ENCODE data around the gene CARD11.

CARD11 gene

DNA sequence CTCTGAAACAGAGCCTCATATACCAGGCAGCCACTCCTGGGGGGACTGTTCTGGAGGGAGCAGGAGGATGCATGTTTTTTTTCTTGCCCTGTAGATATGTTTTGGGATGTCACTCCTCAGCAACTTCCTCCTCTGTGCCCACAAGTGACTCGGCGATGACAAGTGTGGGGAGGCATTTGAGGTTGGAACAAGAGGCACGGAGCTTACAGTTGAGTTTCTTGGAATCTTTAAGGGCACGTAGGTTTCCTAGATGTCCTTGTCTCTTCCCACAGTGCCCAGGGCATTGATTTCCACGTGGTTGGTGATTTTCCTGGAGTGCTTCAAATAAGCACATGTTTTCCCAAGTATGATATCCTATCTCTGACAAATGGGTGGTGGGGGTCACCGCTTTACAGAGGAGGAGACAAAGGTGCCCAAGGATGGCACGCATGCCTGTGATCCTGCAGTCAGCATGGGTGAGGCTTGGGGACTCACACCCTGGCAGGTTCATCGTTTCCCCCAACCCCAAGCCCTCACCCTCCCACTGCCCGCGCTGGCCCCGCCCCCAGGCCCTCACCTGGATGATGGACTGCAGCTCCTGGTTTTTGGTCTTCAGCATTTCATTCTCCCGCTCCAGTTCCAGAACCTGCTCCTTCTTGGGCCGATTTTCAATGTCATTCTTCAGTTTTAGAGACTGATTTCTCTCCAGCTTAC lies 104.3 kb downstream of the CARD11 start:
- DNase-seq (ENCODE audit: low spot score), result no peak

- no peak for DNase-seq (ENCODE audit: low spot score)
Measured at GRCh38 chr7:2938514-2939192, 105.0 kb downstream of the CARD11 start.

DNA sequence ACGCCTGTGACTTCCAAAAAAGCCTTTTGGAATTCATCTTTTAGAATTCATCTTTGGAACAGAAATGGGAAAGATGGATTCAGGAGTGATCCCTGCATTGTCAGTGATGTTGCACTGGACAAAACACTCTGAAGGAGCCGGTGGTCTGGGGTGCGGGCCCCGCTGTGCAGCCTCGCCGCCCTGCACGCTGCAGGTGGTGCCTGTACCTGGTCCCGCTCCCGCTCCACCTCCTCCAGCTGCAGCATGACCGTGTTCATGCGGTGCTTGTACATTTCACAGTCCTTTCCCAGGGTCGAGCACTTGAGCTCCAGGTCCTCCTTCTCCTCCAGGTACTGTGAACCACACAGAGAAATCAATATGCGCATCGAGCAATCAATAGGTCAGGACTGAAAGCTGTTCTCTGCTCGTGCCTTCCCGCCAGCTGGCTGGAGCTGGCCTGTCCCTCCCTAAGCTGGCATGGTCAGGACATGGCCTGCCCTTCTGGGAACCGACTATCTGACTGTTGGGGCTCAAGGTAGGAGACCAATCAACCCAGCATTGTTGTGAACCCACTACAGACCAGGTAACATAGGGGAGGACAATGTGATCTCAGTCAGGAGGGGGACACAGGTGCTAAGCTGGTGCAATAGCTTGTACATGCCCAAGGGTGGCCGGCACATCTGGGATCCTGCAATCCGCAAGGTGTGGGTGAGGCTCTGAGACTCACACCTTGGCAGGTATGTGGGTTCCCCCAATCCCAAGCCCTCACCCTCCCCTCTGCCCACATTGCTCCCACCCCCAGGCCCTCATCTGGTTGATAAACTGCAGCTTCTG lies 105.8 kb downstream of the CARD11 start:
- no peak for DNase-seq (ENCODE audit: low spot score)

DNA sequence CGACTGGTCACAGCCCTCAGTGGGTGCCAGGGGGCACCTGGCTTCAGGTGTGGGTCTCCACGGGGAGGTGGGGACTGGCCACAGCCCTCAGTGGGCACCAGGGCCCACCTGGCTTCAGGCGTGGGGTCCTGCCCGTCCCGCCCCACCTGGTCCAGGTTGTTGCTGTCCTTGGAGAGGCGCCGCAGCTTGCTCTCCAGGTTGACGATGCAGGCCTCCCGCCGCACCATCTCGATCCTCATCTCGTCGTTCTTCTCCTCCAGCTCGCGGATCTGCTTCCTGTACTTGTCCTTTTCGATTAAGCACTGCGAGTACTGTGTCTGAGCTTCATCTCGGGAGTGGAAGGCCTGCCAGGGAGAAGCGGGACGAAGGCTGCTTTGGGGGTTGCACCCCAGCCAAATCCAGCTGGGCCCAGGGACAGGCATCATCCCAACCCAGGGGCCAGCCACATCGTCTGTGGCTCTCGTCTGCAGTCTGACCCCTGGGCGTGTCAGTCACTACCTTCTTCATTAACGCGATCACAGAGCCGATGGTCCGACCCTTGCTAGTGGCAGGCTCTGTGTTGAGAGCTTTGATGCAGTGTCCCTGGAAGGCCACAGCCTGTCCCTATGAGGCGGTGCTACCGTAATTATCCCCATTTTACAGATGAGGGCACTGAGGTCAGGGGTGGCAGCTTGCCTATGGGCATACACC lies 106.6 kb downstream of the CARD11 start:
- no peak for DNase-seq (ENCODE audit: low spot score)

DNA sequence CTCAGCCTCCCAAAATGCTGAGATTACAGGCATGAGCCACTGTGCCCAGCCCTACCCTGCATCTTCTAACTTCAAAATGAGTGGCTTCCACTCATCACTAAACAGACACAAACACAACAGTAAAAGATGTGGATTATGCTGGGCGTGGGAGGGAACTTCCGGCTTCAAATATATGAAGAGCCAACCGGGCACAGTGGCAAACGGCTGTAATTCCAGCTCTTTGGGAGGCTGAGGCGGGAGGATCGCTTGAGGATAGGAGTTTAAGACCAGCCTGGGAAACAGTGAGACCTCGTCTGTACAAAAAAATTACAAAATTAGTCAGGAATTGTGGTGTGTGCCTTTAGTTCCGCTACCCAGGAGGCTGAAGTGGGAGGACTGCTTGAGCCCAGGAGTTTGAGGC lies 107.4 kb downstream of the CARD11 start:
- DNase-seq (ENCODE audit: low spot score), result no peak

- no peak for DNase-seq (ENCODE audit: low spot score)
Measured at GRCh38 chr7:2934984-2935740, 108.5 kb downstream of the CARD11 start.

DNA sequence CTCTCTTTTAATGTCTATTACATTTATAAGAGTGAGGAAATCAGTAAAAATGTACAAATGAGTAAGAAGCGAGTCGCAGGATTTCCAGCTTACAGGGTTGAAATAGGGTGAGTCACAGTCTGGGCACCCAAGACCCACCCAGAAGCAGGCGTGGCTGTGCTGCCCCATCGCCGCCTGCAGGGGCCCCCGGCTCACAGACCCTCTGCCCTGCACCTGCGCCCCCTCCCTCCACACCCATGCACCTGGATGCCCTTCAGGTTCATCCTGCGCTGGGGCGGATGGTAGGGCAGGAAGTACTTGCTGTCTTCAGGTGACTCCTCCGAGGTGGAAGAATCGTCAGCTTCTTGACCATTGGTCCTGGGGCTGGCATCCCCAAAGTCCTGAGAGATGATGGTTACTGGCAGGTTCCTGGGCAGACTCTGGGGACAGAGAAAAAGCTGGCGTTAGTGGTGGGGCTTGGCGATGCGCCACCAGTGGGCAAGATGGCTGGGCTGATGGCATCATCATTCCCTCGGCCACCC lies 109.4 kb downstream of the CARD11 start:
- DNase-seq (ENCODE audit: low spot score), result peak; percentile 20

GRCh38 chr7:2932402-2933251 lies 111.0 kb downstream of the CARD11 start:
- DNase-seq (ENCODE audit: low spot score), result no peak

- DNase-seq (ENCODE audit: low spot score), result no peak
Measured at GRCh38 chr7:2931034-2931415, 112.6 kb downstream of the CARD11 start.

GRCh38 chr7:2930310-2931033 lies 113.2 kb downstream of the CARD11 start:
- no peak for DNase-seq (ENCODE audit: low spot score)

GRCh38 chr7:2929321-2930201 lies 114.1 kb downstream of the CARD11 start:
- DNase-seq (ENCODE audit: low spot score), result no peak

DNA sequence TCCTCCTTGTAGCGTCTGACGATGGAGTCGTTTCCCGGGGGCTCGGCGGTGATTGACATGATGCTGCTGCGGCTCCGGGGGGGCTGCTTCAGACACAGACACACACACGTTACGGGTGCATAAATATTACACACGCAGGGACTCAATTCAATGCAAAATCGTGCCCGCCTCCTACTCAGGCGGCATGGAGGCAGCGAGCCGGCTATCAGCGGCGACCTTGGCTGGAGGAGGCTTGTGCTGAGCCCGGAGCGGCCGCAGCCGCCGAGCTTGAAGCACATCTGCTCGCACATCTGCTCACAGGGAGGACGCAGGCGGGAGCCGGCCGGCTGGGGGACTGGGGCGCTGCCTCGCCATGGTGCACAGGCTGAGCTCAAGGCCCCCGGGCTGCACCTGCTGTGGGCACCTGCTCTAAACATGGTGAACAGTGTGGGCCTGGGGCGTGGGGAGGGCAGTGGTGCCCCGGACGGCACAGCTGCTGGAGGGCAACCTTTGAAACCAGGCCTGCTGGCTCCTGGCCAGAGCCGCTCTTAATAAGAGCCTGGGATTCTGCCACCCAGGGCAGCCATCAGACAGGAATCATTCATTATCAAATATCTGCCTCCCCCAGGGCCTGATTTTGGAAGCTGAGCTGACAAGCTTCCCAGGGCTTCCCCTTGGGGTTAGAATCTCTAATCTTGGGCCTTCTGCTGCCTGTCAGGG lies 114.9 kb downstream of the CARD11 start:
- DNase-seq (ENCODE audit: low spot score), result no peak

DNA sequence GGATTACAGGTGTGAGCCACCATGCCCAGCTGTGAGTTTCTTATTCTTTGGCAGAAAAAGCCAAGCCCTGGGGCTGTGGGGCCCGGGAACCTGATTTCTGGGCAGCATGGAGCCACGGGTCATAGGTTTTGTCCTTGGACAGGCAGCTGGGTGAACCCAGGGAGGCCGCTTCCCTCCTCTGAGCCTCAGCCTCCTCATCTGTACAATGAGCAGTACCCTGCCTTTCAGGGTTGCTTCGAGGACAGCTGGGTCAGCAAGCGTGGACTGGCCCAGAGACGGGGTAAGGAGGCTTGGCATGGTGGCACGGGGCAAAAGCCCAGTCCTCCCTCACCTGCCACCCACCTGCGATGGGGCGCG lies 115.4 kb downstream of the CARD11 start:
- no peak for DNase-seq (ENCODE audit: low spot score)

- DNase-seq (ENCODE audit: low spot score), result no peak
Measured at GRCh38 chr7:2927592-2927991, 116.1 kb downstream of the CARD11 start.

- no peak for DNase-seq (ENCODE audit: low spot score)
Measured at GRCh38 chr7:2926896-2927405, 116.7 kb downstream of the CARD11 start.

DNA sequence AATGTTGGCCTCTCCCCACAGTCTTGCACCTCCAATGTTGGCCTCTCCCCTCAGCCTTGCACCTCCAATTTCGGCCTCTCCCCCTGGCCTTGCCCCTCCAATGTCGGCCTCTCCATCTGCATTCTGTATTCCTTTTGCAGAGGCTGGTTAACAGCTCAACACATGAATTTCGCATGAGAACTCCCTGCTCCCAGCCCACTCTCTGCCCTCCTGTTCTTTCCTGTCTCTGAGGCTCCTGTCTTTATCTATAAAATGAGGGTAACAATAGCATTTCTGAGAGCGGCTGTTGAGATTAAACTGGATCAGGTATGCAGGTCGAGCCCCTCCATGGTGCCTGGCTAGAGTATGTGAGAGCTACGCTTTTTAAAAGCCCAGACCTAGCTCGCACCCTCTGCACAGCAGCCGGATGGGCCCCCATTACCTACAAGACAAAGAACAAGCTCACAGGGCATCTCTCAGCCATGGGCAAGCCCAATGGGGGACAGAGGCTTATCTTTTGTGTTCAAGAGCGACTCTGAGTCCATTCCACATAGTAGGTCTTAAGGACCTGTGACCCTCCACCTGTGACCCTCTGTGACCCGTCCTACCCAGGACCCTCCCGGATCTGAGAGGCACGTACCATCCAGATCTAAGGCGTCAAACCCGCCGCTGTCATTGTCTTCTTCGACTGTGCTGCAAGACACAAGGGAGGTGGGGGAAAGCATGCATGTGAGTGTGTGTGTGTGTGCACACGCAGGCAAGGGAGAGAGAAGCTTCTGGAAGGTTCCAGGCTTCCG lies 117.4 kb downstream of the CARD11 start:
- DNase-seq (ENCODE audit: low spot score), result no peak

Data from LoVo (cell line).